UCSD-AML1 (cell line): Measurements from ENCODE around the gene PTGER3.

Source experiments
- DNase-seq: peaks from one replicate; lab custom pipeline; 2025; ENCODE audit not compliant: unreplicated experiment; lab: John Stamatoyannopoulos, UW

Gene PTGER3

GRCh38 chr1:71047635-71048607 lies at the start of gene PTGER3:
PTGER3 (minus strand) TSS chr1:71047816; CDS start chr1:71047577, 239 bp downstream.
- DNase-seq = peak; percentile 11

- no peak for DNase-seq
These were observed 47.3 kb upstream of the PTGER3 start for GRCh38 chr1:71094913-71095312.

DNA sequence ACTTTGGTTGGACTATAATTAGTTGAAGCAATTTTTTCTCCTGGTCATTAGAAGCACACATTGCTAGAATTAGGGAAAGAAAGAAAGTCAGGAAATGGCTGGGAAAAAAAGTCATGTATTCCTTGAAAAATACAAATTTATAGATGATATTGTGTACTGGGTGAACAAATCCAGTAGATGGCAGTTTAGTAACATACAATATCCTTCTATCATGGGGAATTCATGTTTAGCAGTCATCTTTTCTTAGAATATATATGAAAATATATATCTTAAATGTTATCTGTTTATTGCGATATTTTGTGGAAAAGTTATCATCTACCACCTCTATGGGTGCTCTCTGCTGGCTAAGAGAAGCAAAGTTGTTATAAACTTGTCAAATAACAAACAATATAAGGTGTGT lies 46.3 kb upstream of the PTGER3 start:
- no peak for DNase-seq

DNA sequence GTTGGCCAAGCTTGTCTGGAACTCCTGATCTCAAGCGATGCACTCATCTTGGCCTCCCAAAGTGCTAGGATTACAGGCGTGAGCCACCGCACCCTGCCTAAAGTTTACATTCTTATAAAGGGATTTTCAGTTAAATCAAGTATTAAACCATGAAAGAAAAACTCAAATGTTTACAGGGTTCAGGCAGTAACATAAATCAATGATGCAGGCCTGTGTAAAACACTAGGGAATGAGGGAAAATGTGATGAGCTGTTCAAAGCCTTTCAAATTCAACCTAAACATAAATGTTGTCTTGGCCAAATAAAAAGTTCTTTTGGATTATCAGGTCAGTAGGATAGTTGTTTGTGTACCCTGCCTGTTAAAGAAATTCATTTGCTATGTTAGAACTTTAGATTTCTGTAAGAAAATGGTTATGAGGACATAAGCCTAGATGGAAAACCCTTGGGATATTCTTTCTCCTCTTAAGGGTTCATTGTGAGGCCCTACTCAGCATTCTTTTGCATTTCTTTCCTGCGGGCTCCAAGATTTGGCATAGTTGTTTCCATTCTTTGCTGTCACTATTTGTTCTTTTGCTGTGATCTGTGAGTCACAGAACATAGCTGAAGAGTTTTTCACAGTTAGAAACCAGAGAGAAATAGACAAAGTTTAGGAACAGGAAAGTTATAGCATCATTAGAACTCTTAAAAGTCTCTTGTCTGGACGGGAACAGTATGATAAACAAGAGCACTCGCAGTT lies 42.1 kb upstream of the PTGER3 start:
- DNase-seq = no peak

DNA sequence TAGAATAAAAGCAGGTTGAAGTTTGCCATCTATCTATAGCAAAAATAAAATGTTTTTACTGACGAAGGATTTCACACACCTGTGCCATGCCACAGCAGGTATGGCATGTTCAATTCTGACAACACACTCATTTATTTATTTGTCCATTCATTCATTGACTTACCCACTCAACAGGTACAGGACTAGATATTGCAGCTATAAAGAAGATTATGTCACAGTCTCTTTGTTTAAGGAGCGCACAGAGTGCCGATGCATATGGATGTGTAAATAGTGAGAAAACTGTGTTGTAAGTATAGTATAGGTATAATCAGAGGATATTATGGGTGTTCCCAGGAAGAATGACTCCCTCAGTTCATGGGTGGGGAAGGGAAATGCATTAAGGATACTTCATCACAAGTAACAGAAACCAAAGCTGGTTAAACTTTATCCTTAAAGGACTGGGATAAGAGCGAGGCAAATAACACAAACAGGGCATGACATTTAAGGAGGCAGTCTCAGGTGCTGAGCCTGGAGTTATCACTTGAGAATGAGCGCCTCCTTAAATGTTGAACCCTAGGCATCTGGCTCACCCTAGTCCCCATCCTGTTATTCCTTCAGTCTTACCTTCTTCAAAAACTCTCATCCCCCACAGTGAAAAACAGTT lies 41.1 kb upstream of the PTGER3 start:
- no peak for DNase-seq

GRCh38 chr1:71087713-71088112 lies 40.1 kb upstream of the PTGER3 start:
- no peak for DNase-seq

DNA sequence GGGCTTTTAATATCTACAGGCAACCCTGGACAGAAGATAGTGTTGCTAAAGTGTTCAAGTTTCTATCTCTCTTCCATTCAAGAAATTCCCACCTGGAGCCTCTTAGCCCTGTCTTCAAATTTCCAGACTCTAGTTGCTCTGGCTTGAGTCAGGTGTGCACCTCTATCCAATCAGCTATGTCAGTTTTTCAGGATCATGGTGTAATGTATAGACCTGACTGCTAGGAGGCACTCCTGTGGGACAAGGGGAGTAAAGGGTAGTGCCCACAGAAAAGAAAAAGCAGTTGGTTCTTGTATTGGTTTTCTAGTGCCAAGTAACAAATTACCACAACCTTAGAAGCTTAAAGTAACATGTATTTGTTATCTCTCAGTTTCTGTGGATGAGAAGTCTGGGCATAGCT lies 39.4 kb upstream of the PTGER3 start:
- DNase-seq = no peak

GRCh38 chr1:71086331-71086730 lies 38.7 kb upstream of the PTGER3 start:
- DNase-seq = no peak

DNA sequence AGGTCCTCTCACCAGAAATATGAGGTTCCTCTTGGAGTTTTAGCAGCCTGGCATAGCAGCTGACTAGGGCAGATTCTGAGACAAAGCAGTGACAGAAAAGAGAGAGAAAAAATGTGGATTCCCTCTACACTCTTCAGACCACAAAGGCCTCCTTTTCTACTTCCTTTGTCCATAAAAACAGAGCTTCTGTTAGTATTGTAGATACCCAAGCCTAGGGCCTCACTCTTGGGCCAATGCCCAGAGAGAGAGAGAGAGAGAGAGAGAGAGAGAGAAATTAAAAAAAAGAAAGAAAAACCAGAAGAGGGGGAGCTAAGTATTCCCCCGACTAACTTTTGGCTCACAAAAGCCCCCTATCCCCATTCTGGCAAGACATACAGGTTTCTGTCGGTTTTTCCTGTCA lies 35.7 kb upstream of the PTGER3 start:
- no peak for DNase-seq

GRCh38 chr1:71081697-71082080 lies 34.1 kb upstream of the PTGER3 start:
- peak; percentile 5 for DNase-seq

DNA sequence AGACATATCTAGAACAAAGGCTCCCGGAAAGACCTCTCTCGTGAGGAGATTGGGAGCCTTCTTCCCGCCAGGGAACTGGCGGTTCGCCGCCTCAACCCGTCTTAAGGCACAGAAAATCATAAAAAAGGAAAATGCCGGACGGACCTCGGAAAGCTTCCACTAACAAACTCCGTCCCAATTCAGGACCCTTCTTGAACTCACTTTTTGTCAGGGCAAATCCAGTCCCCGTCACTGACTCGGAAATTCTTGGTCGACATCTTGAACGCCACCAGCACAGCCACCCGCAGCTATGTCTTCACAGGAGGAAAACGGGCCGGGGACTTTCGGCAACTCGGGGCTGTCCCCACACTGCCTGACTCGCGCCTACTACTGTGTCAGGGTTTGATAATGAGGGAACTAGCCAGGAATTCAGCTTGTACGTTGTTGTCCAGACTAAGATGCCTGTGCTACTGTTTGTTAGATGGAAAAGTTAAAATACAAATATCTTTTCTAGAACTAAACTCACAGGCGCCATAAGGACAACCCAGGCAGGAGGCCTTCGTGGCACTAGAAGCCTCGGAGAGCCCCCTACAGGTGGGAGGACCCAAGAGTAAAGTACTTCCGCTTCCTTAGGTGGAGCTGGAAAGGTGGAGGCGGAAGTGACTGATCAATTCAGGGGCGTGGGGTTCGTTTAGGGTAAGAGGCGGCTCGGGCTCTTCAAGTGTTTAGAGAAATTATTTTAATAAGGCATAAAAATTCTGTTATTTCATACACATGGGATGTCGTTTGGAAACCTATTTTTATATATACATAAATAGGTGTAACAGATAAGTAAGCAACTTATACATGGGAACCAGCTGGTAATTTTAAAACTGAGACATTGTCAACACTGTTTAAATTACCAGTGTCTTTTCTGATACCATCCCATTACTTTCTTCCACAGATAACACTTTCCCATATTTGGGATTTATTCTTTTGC lies 33.4 kb upstream of the PTGER3 start, which contains the start of gene ZRANB2:
ZRANB2 (minus strand) TSS at position 297 of the 958 bp plus-strand sequence; CDS start at position 257, 40 bp downstream.
- peak; percentile 92 for DNase-seq

DNA sequence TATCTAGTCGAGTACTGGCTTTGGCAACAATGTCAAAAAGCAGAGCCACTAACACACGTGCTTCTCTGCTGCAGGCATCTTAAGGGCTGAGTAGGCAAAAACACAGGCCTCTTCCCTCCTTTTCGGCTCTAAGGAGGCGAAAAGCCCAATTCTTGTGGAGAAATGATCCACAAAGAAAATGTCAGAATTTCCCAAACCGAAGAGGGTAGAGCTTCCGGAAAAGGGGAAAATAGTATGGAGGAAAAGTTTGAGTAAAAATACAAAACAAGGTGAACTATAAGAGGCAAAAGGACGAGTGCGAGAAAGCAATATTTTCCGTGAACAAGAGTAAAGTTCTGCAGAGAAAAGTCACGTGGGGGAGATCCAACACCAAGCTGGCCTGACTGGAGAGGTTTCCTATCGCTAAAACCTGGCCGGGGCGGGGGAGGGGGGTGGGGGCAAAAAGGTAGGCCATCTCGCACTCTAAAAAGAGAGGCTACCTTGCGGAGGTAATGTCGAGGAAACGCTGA lies 32.7 kb upstream of the PTGER3 start:
- no peak for DNase-seq

DNA sequence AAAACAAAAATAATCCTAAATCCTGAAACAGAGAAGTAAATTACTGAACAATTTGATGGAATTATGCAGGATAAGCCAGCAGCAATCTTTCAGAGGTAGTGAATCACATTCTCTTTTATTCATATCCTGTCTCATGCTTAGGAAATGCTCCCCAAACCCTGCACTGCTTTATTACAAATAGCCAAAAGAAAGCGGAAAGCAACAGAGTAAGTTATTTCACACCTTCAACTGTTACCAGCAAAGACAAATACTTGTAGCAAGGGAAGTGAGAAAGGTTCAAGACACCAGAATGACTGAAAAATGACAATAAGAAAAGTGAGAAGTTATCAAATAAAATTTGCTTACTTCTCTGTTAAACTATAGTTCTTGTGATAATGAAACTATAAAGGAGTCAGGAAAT lies 27.1 kb upstream of the PTGER3 start:
- DNase-seq = no peak

DNA sequence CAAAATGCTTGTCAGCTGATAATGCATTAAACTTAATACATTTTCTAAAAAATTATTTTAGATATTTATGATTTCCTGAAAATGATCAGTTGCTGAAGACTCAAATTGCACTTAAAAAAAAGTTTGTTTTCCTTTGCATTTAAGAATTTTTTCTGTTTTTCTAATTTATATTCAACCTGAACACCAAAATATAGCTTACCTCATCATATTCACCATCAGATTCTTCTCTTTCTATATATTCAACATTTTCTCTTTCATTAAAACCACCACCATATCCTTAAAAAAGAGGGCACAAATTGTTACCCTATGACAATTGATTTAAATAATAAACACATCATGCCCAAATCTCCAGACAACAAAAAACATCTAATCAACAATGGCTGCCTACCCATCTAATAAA lies 24.7 kb upstream of the PTGER3 start:
- DNase-seq = no peak

DNA sequence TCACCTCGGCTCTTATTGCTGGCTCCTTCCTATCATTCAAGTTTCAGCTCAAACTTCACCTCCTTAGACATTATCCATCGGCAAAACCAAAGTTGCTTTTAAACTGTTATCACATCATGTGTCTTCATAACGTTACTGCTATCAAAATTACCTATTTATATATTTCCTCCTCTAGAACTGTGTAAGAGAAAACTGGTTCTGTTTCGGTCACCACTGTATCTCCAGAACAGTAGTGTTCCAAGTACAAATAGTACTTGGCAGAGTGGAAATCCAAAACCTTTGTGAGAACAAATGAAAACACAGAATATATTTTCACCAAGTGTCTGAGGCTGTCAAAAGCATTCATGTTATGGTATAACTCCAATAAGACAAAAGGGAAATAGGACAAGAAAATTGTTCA lies 24.1 kb upstream of the PTGER3 start:
- DNase-seq = no peak

- DNase-seq = no peak
These were observed 21.0 kb upstream of the PTGER3 start for GRCh38 chr1:71068325-71069240.

DNA sequence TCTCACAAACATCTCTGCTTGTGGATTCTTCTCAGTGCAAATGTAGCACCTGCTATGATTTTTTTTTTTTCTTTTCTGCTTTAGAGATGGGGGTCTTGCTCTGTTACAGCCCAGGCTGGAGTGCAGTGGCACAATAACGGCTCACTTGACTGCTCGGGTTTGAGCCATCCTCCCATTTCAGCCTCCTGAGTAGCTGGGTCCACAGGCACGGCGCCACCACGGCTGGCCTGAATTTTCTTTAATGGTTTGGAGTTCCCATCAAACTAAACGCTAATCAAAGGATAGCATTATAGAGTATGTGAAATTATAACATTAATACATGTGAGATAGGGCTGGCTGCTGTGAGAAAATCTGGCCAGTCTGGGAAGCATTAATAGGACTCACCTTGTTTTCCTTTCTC lies 7.2 kb upstream of the PTGER3 start:
- no peak for DNase-seq

DNA sequence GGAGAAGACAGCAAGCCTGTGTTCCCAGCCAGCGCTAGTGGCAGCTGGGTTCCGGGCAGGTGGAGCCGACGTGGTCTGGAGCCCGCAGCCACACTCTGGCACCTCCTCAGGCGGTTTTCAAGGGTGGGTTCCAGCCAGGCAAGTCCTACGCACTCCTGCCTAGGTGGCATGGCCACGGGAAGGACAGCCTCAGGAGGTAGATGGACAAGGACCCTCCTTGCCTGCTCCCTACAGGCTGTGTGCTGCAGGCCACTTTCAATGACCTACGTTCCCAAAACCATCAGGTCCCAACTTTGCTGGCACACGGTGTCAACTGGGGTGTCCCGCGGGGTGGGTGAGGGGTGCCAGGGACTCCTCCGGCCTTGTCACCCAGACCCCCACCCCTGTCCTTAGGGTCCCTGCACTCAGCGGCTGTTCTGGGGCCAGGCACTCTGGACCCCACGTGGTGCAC lies 6.7 kb upstream of the PTGER3 start:
- DNase-seq = peak; percentile 18

- peak; percentile 10 for DNase-seq
These were observed 6.1 kb upstream of the PTGER3 start for GRCh38 chr1:71053758-71054157.
